A673 (cell line): ENCODE results near the gene CACNB1. TPM values are rescaled to one million over a fixed set of nuclear protein-coding genes. Genes with fewer than 3 reads are reported as not detected.

Experiments used
- BruUV-seq: library from RNA; stranded (reverse); fragments of 400-500 nt; replicated peaks from 2 replicates; lab custom pipeline; 2021; lab: Mats Ljungman, UMichigan
- CTCF ChIA-PET: fragments of 300-600 bp; sonication (Branson Sonifier 250); formaldehyde crosslinking; loops from one replicate; lab custom pipeline; 2022; ENCODE audit warnings: antibody characterized with exemption; lab: Charles Lee
- POLR2A ChIA-PET: fragments of 300-600 bp; sonication (Branson Sonifier 250); formaldehyde crosslinking; loops from one replicate; lab custom pipeline; 2022; ENCODE audit warnings: antibody characterized with exemption; ENCODE audit not compliant: low non-redundant PET; lab: Charles Lee
- DNase-seq: peaks from one replicate; pipeline ENCODE4 v3.0.0-alpha.2; 2015; ENCODE audit warnings: low spot score
- H3K27ac ChIP-seq: fragments of 200-600 bp; sonication (generic); 2 replicates; pipeline ENCODE4 v1.5.1; 2016; ENCODE audit warnings: mixed run types, low read depth, mild to moderate bottlenecking, mixed read lengths, antibody characterized with exemption, low read length; ENCODE audit not compliant: poor library complexity, severe bottlenecking
- H3K27me3 ChIP-seq: fragments of 200-600 bp; sonication (generic); replicated peaks from 2 replicates; pipeline ENCODE4 v1.6.1; 2017; ENCODE audit warnings: mixed run types, low read depth, mild to moderate bottlenecking, mixed read lengths, antibody characterized with exemption, low read length; ENCODE audit not compliant: insufficient read depth, poor library complexity
- H3K36me3 ChIP-seq: fragments of 200-600 bp; sonication (generic); 2 replicates; pipeline ENCODE4 v1.6.1; 2016; ENCODE audit warnings: mixed run types, mild to moderate bottlenecking, mixed read lengths, antibody characterized with exemption, low read length; ENCODE audit not compliant: insufficient read depth, poor library complexity, severe bottlenecking
- H3K4me1 ChIP-seq: fragments of 200-600 bp; sonication (generic); 2 replicates; pipeline ENCODE4 v1.6.1; 2017; ENCODE audit warnings: mixed run types, mild to moderate bottlenecking, mixed read lengths, antibody characterized with exemption, low read length; ENCODE audit not compliant: insufficient read depth, poor library complexity, severe bottlenecking
- H3K4me3 ChIP-seq: fragments of 200-600 bp; sonication (generic); 2 replicates; pipeline ENCODE4 v1.5.1; 2016; ENCODE audit warnings: low read depth, mixed run types, mild to moderate bottlenecking, mixed read lengths, low read length; ENCODE audit not compliant: poor library complexity, severe bottlenecking
- H3K9me3 ChIP-seq: fragments of 200-600 bp; sonication (generic); 2 replicates; pipeline ENCODE4 v1.6.1; 2016; ENCODE audit warnings: mixed run types, low read depth, mild to moderate bottlenecking, mixed read lengths, antibody characterized with exemption, low read length; ENCODE audit not compliant: poor library complexity, severe bottlenecking
- CTCF ChIP-seq: fragments of 300-800, 200-600 bp; sonication (generic); conservative IDR thresholded peaks from 2 replicates; pipeline ENCODE4 v1.5.1; 2017; ENCODE audit warnings: low read depth, mild to moderate bottlenecking, antibody characterized with exemption, low read length, moderate library complexity, mixed read lengths
- EZH2 ChIP-seq: fragments of 200-600 bp; sonication (generic); IDR thresholded peaks from 2 replicates; pipeline ENCODE4 v1.6.1; 2017; ENCODE audit warnings: borderline replicate concordance, low read depth, mild to moderate bottlenecking, mixed read lengths, antibody characterized with exemption, low read length; ENCODE audit not compliant: poor library complexity, severe bottlenecking
- intact Hi-C: fragments of 100-400 bp; cut with micrococcal nuclease; formaldehyde crosslinking; loops from one replicate; pipeline ENCODE4 v1.10.0; 2022; ENCODE audit not compliant: unreplicated experiment
- total RNA-seq: library from RNA; stranded (reverse); gene quantifications from 2 replicates; pipeline ENCODE4 v1.2.3, GENCODE V29; 2021

Gene CACNB1
- total RNA-seq, 1 experiment from 2014 or later, result 8.0 TPM

GRCh38 chr17:39198186-39198566, 707 bp upstream of the CACNB1 start:
- ChIA-PET POLR2A (no interaction called here), CTCF (no interaction called here)
- Histone ChIP-seq H3K27ac (no peak overlapping the region), H3K27me3 (no peaks in the 10 kb centered on the region), H3K9me3 (no peaks in the 10 kb centered on the region), H3K4me1 (peaks cover 36% of the 10 kb centered on the region), H3K4me3 (peak overlapping the region; percentile 70), H3K36me3 (peaks cover 21% of the 10 kb centered on the region)
- TF ChIP-seq EZH2 (no peak), CTCF (no peak)
- no TSS peak for BruUV-seq
- intact Hi-C loops, result loop anchor here (5.0 kb wide), 1 partner anchor 39 kb away; no protein-coding TSS in a partner anchor
- DNase-seq, result no peak

GRCh38 chr17:39196808-39197291, 619 bp downstream of the CACNB1 start:
- H3K4me3 ChIP-seq, result peak overlapping the region; percentile 70
- ChIA-PET CTCF (no interaction called here), POLR2A (no interaction called here)
- H3K27ac ChIP-seq, result no peak overlapping the region
- TF ChIP-seq CTCF, result no peak
- TF ChIP-seq EZH2, result no peak
- no peak for DNase-seq
- H3K36me3 ChIP-seq, result peaks cover 7% of the 10 kb centered on the region
- H3K27me3 ChIP-seq, result no peaks in the 10 kb centered on the region
- intact Hi-C loops, result loop anchor here (5.0 kb wide), 1 partner anchor 40 kb away; no protein-coding TSS in a partner anchor
- H3K4me1 ChIP-seq, result peaks cover 32% of the 10 kb centered on the region
- no TSS peak for BruUV-seq
- H3K9me3 ChIP-seq, result no peaks in the 10 kb centered on the region

- Histone ChIP-seq H3K27ac (no peak overlapping the region), H3K4me3 (peak overlapping the region; percentile 70), H3K27me3 (no peaks in the 10 kb centered on the region), H3K9me3 (no peaks in the 10 kb centered on the region), H3K4me1 (peaks cover 28% of the 10 kb centered on the region), H3K36me3 (peaks cover 3% of the 10 kb centered on the region)
- CTCF ChIA-PET, result interaction anchor here (0.7 kb wide), 1 partner anchor 156 kb away, joined by 3 read pairs; no protein-coding TSS in a partner anchor
- no peak for DNase-seq
- intact Hi-C loops, result loop anchor here (5.0 kb wide), 1 partner anchor 41 kb away; no protein-coding TSS in a partner anchor
- BruUV-seq, result no TSS peak
- TF ChIP-seq EZH2 (no peak), CTCF (no peak)
- POLR2A ChIA-PET, result no interaction called here
Observed at GRCh38 chr17:39196241-39196807, 1.1 kb downstream of the CACNB1 start.
